GM19099 (cell line): Measurements from ENCODE around the gene EIF4E1B.

Source experiments
- POLR2A ChIP-seq: IDR thresholded peaks from 3 replicates; pipeline ENCODE4 v1.6.1; 2011; ENCODE audit warnings: low read depth; ENCODE audit not compliant: insufficient read length; ENCODE audit errors: extremely low read depth

EIF4E1B gene

GRCh38 chr5:176674799-176675198, 44.3 kb downstream of the EIF4E1B start:
- TF ChIP-seq POLR2A: no peak

GRCh38 chr5:176675676-176676360, 45.3 kb downstream of the EIF4E1B start:
- no peak for TF ChIP-seq POLR2A

- TF ChIP-seq POLR2A: no peak
Measured at GRCh38 chr5:176676361-176676824, 45.9 kb downstream of the EIF4E1B start.

GRCh38 chr5:176677209-176677939, 46.9 kb downstream of the EIF4E1B start:
- no peak for TF ChIP-seq POLR2A

GRCh38 chr5:176678584-176678983, 48.1 kb downstream of the EIF4E1B start:
- no peak for TF ChIP-seq POLR2A

- no peak for TF ChIP-seq POLR2A
Measured at GRCh38 chr5:176679365-176680225, 49.1 kb downstream of the EIF4E1B start.

GRCh38 chr5:176680226-176680563, 49.7 kb downstream of the EIF4E1B start:
- no peak for TF ChIP-seq POLR2A

- no peak for TF ChIP-seq POLR2A
Measured at GRCh38 chr5:176682016-176682531, 51.6 kb downstream of the EIF4E1B start.

GRCh38 chr5:176685010-176685409, 54.5 kb downstream of the EIF4E1B start:
- no peak for TF ChIP-seq POLR2A

- no peak for TF ChIP-seq POLR2A
Measured at GRCh38 chr5:176687247-176687646, 56.8 kb downstream of the EIF4E1B start.

GRCh38 chr5:176687881-176688280, 57.4 kb downstream of the EIF4E1B start:
- no peak for TF ChIP-seq POLR2A

- no peak for TF ChIP-seq POLR2A
Measured at GRCh38 chr5:176690911-176691310, 60.4 kb downstream of the EIF4E1B start.

GRCh38 chr5:176691524-176691923, 61.0 kb downstream of the EIF4E1B start:
- TF ChIP-seq POLR2A: no peak

- TF ChIP-seq POLR2A: no peak
Measured at GRCh38 chr5:176692326-176692725, 61.9 kb downstream of the EIF4E1B start.

GRCh38 chr5:176692839-176693476, 62.5 kb downstream of the EIF4E1B start:
- TF ChIP-seq POLR2A: no peak
